Parathyroid adenoma (tissue), 2 donors: ENCODE measurements around the gene CCT3.
"Not testable (repeated sequence)": the region's sequence is repeated elsewhere in the genome, so short reads cannot be mapped to it uniquely, and the experiment has no call there.

Experiments used
- H2AFZ ChIP-seq: fragments of 300-600 bp; sonication (generic); one replicate; pipeline ENCODE4 v1.7.0; 2017; ENCODE audit warnings: antibody characterized with exemption, mild to moderate bottlenecking
- H3K27ac ChIP-seq: fragments of 300-600 bp; sonication (generic); one replicate; pipeline ENCODE4 v1.7.0; 2017
- H3K27me3 ChIP-seq: fragments of 300-600 bp; sonication (generic); one replicate; pipeline ENCODE4 v1.7.0; 2017; ENCODE audit warnings: low read length; ENCODE audit not compliant: control insufficient read depth, insufficient read depth
- H3K36me3 ChIP-seq: fragments of 300-600 bp; sonication (generic); one replicate; pipeline ENCODE4 v1.7.0; 2017; ENCODE audit warnings: low read length; ENCODE audit not compliant: control insufficient read depth, insufficient read depth
- H3K4me1 ChIP-seq: fragments of 300-600 bp; sonication (generic); one replicate; pipeline ENCODE4 v1.7.0; 2017; ENCODE audit warnings: control low read depth
- H3K4me2 ChIP-seq: fragments of 300-600 bp; sonication (generic); one replicate; pipeline ENCODE4 v1.7.0; 2017; ENCODE audit warnings: low read length
- H3K4me3 ChIP-seq: fragments of 300-600 bp; sonication (generic); one replicate; pipeline ENCODE4 v1.7.0; 2017; ENCODE audit warnings: low read depth, low read length
- H3K79me2 ChIP-seq: fragments of 300-600 bp; sonication (generic); one replicate; pipeline ENCODE4 v1.7.0; 2017; ENCODE audit warnings: control low read depth
- H3K9ac ChIP-seq: fragments of 300-600 bp; sonication (generic); one replicate; pipeline ENCODE4 v1.7.0; 2017; ENCODE audit warnings: mild to moderate bottlenecking
- H3K9me3 ChIP-seq: fragments of 300-600 bp; sonication (generic); one replicate; pipeline ENCODE4 v1.7.0; 2017; ENCODE audit warnings: low read length; ENCODE audit not compliant: control insufficient read depth
- CTCF ChIP-seq: fragments of 300-600 bp; sonication (generic); IDR thresholded peaks from one replicate; pipeline ENCODE4 v1.7.0; 2017; ENCODE audit warnings: antibody characterized with exemption, mild to moderate bottlenecking
- donor health status: primary hyperparathyroidism.

Gene CCT3

GRCh38 chr1:156346636-156347035, 8.5 kb upstream of the CCT3 start:
- no peak overlapping the region for H3K27ac ChIP-seq
- no peak overlapping the region for H3K4me3 ChIP-seq
- no peaks in the 10 kb centered on the region for H3K27me3 ChIP-seq
- H3K9me3 ChIP-seq: no peaks in the 10 kb centered on the region
- no peak overlapping the region for H3K4me2 ChIP-seq
- H3K36me3 ChIP-seq: no peaks in the 10 kb centered on the region
- no peaks in the 10 kb centered on the region for H3K4me1 ChIP-seq
- H3K79me2 ChIP-seq: no peaks in the 10 kb centered on the region
- no peak overlapping the region for H2AFZ ChIP-seq
- no peak for TF ChIP-seq CTCF
- no peak overlapping the region for H3K9ac ChIP-seq

GRCh38 chr1:156346035-156346434, 7.9 kb upstream of the CCT3 start:
- not testable (repeated sequence) for H3K79me2 ChIP-seq, H3K4me1 ChIP-seq, H2AFZ ChIP-seq, H3K36me3 ChIP-seq, H3K4me2 ChIP-seq, H3K4me3 ChIP-seq, H3K9ac ChIP-seq, H3K27ac ChIP-seq, H3K9me3 ChIP-seq, H3K27me3 ChIP-seq

GRCh38 chr1:156344409-156344808, 6.3 kb upstream of the CCT3 start:
- no peaks in the 10 kb centered on the region for H3K4me1 ChIP-seq
- TF ChIP-seq CTCF: no peak
- no peaks in the 10 kb centered on the region for H3K36me3 ChIP-seq
- H3K27me3 ChIP-seq: no peaks in the 10 kb centered on the region
- no peak overlapping the region for H3K9ac ChIP-seq
- no peaks in the 10 kb centered on the region for H3K9me3 ChIP-seq
- no peaks in the 10 kb centered on the region for H3K79me2 ChIP-seq
- no peak overlapping the region for H3K4me3 ChIP-seq
- no peak overlapping the region for H2AFZ ChIP-seq
- no peak overlapping the region for H3K4me2 ChIP-seq
- no peak overlapping the region for H3K27ac ChIP-seq

GRCh38 chr1:156342166-156342955, 4.3 kb upstream of the CCT3 start:
- Histone ChIP-seq H3K9ac (no peak overlapping the region), H3K27me3 (no peaks in the 10 kb centered on the region), H2AFZ (no peak overlapping the region), H3K4me1 (no peaks in the 10 kb centered on the region), H3K4me3 (no peak overlapping the region), H3K79me2 (peaks cover 4% of the 10 kb centered on the region), H3K27ac (no peak overlapping the region), H3K9me3 (no peaks in the 10 kb centered on the region), H3K4me2 (no peak overlapping the region), H3K36me3 (no peaks in the 10 kb centered on the region)
- no peak for TF ChIP-seq CTCF

- Histone ChIP-seq H3K27me3 (no peaks in the 10 kb centered on the region), H3K36me3 (no peaks in the 10 kb centered on the region)
- TF ChIP-seq CTCF: no peak
These were observed 258 bp downstream of the CCT3 start for GRCh38 chr1:156337888-156338179.

More at GRCh38 chr1:156337888-156338179, 258 bp downstream of the CCT3 start:
- H2AFZ ChIP-seq: peak overlapping the region; percentile 56
- H3K9ac ChIP-seq: peak overlapping the region; percentile 19
- H3K4me2 ChIP-seq: peak overlapping the region; percentile 75
- H3K4me1 ChIP-seq: no peaks in the 10 kb centered on the region
- H3K27ac ChIP-seq: peak overlapping the region; percentile 41
- H3K4me3 ChIP-seq: peak overlapping the region; percentile 96
- H3K9me3 ChIP-seq: no peaks in the 10 kb centered on the region
- H3K79me2 ChIP-seq: peaks cover 13% of the 10 kb centered on the region
